HL-60 (cell line): Measurements from ENCODE around the gene PALM.

Experiments
- DNase-seq, 2 experiments: peaks; one replicate each; pipeline ENCODE4 v3.0.0-alpha.2; 2010 to 2020; ENCODE audit warnings: low read depth in 1 of 2, low spot score in 1 of 2
- H3K27ac ChIP-seq: fragments of 250-450 bp; sonication (Bioruptor Pico); replicated peaks from 2 replicates; pipeline ENCODE4 v1.5.1; 2020; ENCODE audit warnings: mild to moderate bottlenecking, moderate library complexity
- H3K27me3 ChIP-seq: fragments of 250-450 bp; sonication (Bioruptor Pico); 2 replicates; pipeline ENCODE4 v1.5.1; 2021; ENCODE audit warnings: mild to moderate bottlenecking, moderate library complexity; ENCODE audit not compliant: insufficient read depth, poor library complexity, severe bottlenecking
- H3K4me3 ChIP-seq: replicated peaks from 2 replicates; pipeline ENCODE4 v1.5.1; 2011; ENCODE audit warnings: mild to moderate bottlenecking, control low read depth, low read length; ENCODE audit not compliant: insufficient read depth
- CTCF ChIP-seq: IDR thresholded peaks from one replicate; pipeline ENCODE4 v1.5.1; 2011; ENCODE audit warnings: low read length, control low read depth, inconsistent platforms; ENCODE audit not compliant: insufficient read depth
- GABPA ChIP-seq: IDR thresholded peaks from 2 replicates; pipeline ENCODE4 v1.6.1; 2012; ENCODE audit warnings: low read depth
- POLR2AphosphoS5 ChIP-seq: IDR thresholded peaks from 2 replicates; pipeline ENCODE4 v1.6.1; 2012; ENCODE audit warnings: low read depth
- REST ChIP-seq: IDR thresholded peaks from 2 replicates; pipeline ENCODE4 v1.6.1; 2012; ENCODE audit warnings: low read depth; ENCODE audit not compliant: insufficient replicate concordance
- SPI1 ChIP-seq: IDR thresholded peaks from 2 replicates; pipeline ENCODE4 v1.6.1; 2012; ENCODE audit warnings: low read depth, mild to moderate bottlenecking, borderline replicate concordance

The PALM gene

GRCh38 chr19:682678-683320, 25.9 kb upstream of the PALM start:
- no peak for DNase-seq
- H3K4me3 ChIP-seq = no peak overlapping the region
- no peaks in the 10 kb centered on the region for H3K27me3 ChIP-seq
- no peak for TF ChIP-seq SPI1
- no peak overlapping the region for H3K27ac ChIP-seq

- no peak overlapping the region for H3K27ac ChIP-seq
- no peaks in the 10 kb centered on the region for H3K27me3 ChIP-seq
- TF ChIP-seq GABPA (no peak), POLR2AphosphoS5 (no peak), SPI1 (no peak), CTCF (no peak), REST (no peak)
- no peak overlapping the region for H3K4me3 ChIP-seq
- no peak for DNase-seq
These were observed 23.2 kb upstream of the PALM start for GRCh38 chr19:685454-685931.

GRCh38 chr19:686589-687297, 22.0 kb upstream of the PALM start:
- Histone ChIP-seq H3K4me3 (no peak overlapping the region), H3K27me3 (no peaks in the 10 kb centered on the region), H3K27ac (no peak overlapping the region)
- no peak for TF ChIP-seq CTCF
- no peak for TF ChIP-seq SPI1
- TF ChIP-seq REST = no peak
- no peak for DNase-seq

GRCh38 chr19:687569-688166, 21.1 kb upstream of the PALM start:
- no peaks in the 10 kb centered on the region for H3K27me3 ChIP-seq
- H3K27ac ChIP-seq = no peak overlapping the region
- no peak overlapping the region for H3K4me3 ChIP-seq
- no peak for DNase-seq
- TF ChIP-seq REST (no peak), SPI1 (no peak), POLR2AphosphoS5 (no peak), GABPA (no peak), CTCF (no peak)
